NB4 (cell line): ENCODE data around the gene RIOX2.

Experiments used
- CTCF ChIP-seq: IDR thresholded peaks from one replicate; pipeline ENCODE4 v1.5.1; 2012; ENCODE audit warnings: low read depth, low read length
- MYC ChIP-seq: IDR thresholded peaks from 2 replicates; pipeline ENCODE4 v1.6.1; 2011; ENCODE audit warnings: low read depth, low read length
- POLR2A ChIP-seq: IDR thresholded peaks from 2 replicates; pipeline ENCODE4 v1.6.1; 2011; ENCODE audit warnings: mild to moderate bottlenecking; ENCODE audit not compliant: insufficient read length; ENCODE audit errors: extremely low read depth
- TF ChIP-seq, protein P1 (sequence below): IDR thresholded peaks from 2 replicates; pipeline ENCODE4 v1.6.1; 2011; ENCODE audit warnings: low read depth, low read length

- no peak for TF ChIP-seq CTCF
- TF ChIP-seq POLR2A: no peak
- TF ChIP-seq, protein P1, sequence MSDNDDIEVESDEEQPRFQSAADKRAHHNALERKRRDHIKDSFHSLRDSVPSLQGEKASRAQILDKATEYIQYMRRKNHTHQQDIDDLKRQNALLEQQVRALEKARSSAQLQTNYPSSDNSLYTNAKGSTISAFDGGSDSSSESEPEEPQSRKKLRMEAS: no peak
- TF ChIP-seq MYC: no peak
These were observed 21.3 kb upstream of the RIOX2 start for GRCh38 chr3:97993526-97993925.
